ENCODE measurements around the gene MACF1.
"Not testable (repeated sequence)": the region's sequence is repeated elsewhere in the genome, so short reads cannot be mapped to it uniquely, and the experiment has no call there.

MACF1 gene

GRCh38 chr1:39475551-39475950, 271.1 kb downstream of the MACF1 start:
- DNase-seq: not testable (repeated sequence)

- DNase-seq: no peak
Observed at GRCh38 chr1:39478126-39478915, 273.8 kb downstream of the MACF1 start.

GRCh38 chr1:39481289-39481688, 276.8 kb downstream of the MACF1 start:
- DNase-seq: no peak

GRCh38 chr1:39483276-39483675, 278.8 kb downstream of the MACF1 start:
- no peak for DNase-seq

GRCh38 chr1:39484564-39484963, 280.1 kb downstream of the MACF1 start:
- no peak for DNase-seq

- DNase-seq: no peak
Observed at GRCh38 chr1:39485046-39485803, 280.7 kb downstream of the MACF1 start.

GRCh38 chr1:39488012-39488545, 283.6 kb downstream of the MACF1 start:
- DNase-seq: no peak

- no peak for DNase-seq
Observed at GRCh38 chr1:39488793-39489566, 284.5 kb downstream of the MACF1 start.

GRCh38 chr1:39489567-39490239, 285.2 kb downstream of the MACF1 start:
- no peak for DNase-seq

- peak; percentile 36 for DNase-seq
Observed at GRCh38 chr1:39490596-39491145, 286.2 kb downstream of the MACF1 start.

GRCh38 chr1:39491146-39491921, 286.8 kb downstream of the MACF1 start, which contains the start of gene BMP8A:
Gene BMP8A, plus strand, starts transcription at chr1:39491636. Its CDS starts 356 bp downstream, at chr1:39491992.
- peak; percentile 78 for DNase-seq

- not testable (repeated sequence) for DNase-seq
Observed at GRCh38 chr1:39492118-39493042, 287.9 kb downstream of the MACF1 start.

- not testable (repeated sequence) for DNase-seq
Observed at GRCh38 chr1:39493043-39493810, 288.7 kb downstream of the MACF1 start.

- no peak for DNase-seq
Observed at GRCh38 chr1:39494671-39495410, 290.3 kb downstream of the MACF1 start.

GRCh38 chr1:39496520-39496919, 292.0 kb downstream of the MACF1 start:
- DNase-seq: not testable (repeated sequence)

- no peak for DNase-seq
Observed at GRCh38 chr1:39497585-39497984, 293.1 kb downstream of the MACF1 start.

- not testable (repeated sequence) for DNase-seq
Observed at GRCh38 chr1:39498096-39498710, 293.7 kb downstream of the MACF1 start.

- DNase-seq: not testable (repeated sequence)
Observed at GRCh38 chr1:39498821-39499220, 294.3 kb downstream of the MACF1 start.

Data from activated naive CD4-positive, alpha-beta T cell treated with anti-CD3 and anti-CD28 coated beads, Interleukin-2, amount 50 U/mL, for 16 hours (primary cell).